Cortex of kidney (tissue), 1 donor: Measurements from ENCODE around the gene EFCAB11.

Source experiments
- DNase-seq: peaks from one replicate; lab custom pipeline; 2025; lab: John Stamatoyannopoulos, UW

EFCAB11 gene

GRCh38 chr14:89956661-89957009, 2.1 kb upstream of the EFCAB11 start:
- no peak for DNase-seq

GRCh38 chr14:89955745-89956660, 1.5 kb upstream of the EFCAB11 start, which contains the start of gene TDP1:
Gene TDP1 (plus strand): TSS chr14:89955927. CDS start chr14:89963115, 7,188 bp downstream.
- DNase-seq = peak; percentile 49

DNA sequence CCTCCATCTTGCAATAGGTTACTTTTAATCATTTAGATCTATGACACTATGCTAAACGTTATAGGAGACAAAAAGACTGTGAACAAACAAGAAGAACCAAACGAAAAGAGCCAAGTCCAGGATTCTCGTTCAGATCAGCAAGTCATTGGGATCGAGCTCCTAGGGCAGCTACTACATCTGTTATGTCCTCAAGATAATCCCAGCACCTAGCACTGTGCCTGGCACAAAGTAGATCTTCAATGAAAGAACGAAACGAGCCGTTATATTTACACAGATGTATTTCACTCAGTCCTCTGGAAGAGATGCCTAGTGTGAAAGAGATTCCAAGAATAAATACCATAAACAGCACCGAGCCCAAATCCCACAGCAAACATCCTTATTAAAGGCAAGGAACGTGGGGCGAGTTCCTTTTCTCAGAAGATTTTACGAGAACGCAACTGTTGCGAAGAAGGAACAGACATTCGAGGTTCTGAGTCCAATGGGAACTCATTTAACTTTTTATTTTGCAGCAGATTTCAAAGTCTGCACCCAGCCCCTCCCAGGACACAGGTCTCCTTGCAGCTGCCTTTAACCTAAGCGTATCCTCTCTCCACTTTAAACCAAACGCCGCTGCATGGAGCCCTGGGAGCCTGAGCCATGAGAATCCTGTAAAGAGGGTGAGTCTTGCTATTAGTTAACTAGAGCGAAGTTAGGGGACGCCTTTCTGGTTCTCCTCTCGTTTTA, 653 bp upstream of the EFCAB11 start:
- no peak for DNase-seq

DNA sequence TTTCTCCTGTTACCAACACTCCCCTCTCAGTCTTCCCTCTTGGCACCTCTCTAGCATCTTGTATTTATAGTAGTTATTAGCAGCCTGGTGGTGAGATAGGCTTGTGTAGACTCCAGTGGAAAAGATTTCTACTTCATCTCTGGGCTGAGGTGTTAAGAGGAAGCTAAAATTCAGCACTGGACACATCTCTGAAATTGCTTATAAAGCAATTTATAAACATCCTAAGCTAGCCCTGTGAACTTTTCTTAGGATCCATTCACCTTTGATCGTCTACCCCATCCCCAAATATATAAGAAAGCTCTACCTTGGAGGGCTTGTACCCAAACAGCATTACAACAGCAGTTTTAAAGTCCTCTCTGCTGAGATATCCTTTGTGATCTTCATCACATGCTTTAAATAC, 928 bp downstream of the EFCAB11 start:
- no peak for DNase-seq

- DNase-seq = no peak
Observed at GRCh38 chr14:89952576-89952975, 2.0 kb downstream of the EFCAB11 start.

DNA sequence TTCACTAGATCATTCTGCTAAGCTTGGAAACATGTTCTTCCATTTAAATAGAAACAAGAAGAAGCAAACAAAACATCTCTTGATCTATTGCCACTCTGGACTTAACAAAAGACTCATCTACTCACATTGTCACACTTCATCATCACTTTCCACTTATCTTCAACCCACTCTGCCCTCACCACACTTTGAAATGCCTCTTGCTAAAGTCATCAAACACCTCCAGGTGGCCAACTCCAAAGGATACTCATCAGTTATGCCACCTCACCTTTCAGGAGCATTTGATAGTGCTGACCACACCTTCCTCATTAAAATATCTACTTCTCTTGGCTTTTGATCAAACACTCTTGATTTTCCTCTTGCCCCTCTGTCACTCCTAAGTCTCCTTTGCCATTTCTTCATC, 7.2 kb downstream of the EFCAB11 start:
- DNase-seq = no peak

GRCh38 chr14:89941830-89942377, 12.6 kb downstream of the EFCAB11 start:
- DNase-seq = no peak

- no peak for DNase-seq
Observed at GRCh38 chr14:89936654-89937185, 17.8 kb downstream of the EFCAB11 start.

DNA sequence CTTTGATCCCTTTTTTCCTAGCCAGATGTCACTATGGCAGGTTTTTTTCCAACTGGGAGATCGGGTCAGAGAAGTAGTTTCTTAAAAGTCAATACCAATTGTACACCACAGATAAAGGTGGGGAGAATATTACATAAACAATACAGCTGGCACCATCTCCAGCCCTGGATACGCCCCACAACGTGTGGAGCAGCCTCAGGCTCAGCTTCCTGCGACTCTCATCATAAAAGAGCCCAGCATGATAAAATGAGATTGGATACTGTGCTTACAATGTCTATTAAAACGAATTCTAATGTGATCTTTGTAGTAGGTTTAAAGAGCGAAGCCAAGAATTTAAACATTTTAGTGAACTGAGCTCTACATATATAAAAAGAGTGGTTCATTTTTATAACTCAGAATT, 21.5 kb downstream of the EFCAB11 start:
- no peak for DNase-seq

- DNase-seq = no peak
Observed at GRCh38 chr14:89927186-89927865, 27.2 kb downstream of the EFCAB11 start.

- no peak for DNase-seq
Observed at GRCh38 chr14:89926694-89927093, 27.8 kb downstream of the EFCAB11 start.

- DNase-seq = no peak
Observed at GRCh38 chr14:89924268-89924667, 30.3 kb downstream of the EFCAB11 start.

- DNase-seq = no peak
Observed at GRCh38 chr14:89922031-89922907, 32.3 kb downstream of the EFCAB11 start.

DNA sequence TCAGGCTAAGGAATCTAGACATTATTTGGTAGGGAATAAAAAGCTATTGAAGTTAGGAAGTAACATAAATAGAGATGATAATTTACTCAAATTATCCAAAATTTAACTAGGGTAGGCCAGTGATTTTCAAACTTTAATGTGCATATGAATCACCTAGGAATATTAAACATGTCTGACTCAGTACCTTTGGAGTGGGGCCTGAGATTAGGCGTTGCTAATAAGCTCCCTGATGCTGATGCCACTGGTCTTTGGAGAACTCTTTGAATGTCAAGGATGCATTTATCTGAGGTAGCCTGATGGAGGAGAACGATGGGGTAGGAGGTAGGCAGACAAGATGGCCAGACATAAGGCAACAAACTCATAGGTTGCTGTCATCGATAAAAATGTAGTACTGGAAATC, 33.2 kb downstream of the EFCAB11 start:
- no peak for DNase-seq

DNA sequence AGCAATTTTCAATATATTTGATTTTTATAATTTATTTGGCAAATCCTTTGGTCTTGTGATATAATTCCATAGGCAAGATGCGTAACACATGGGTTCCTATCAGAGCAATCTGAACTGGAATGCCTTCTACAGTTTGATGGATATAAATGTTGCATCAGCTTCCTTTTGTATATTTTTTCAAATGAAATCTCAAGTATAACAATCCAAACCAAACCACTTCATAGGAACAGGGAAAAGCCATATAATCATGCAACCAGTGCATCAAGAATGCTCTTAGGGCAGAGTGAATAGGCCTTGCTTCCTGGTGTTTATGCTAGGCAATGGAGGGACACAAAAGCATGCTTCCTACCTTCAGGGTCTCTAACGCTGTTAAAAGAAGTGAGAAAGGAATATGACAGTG, 34.5 kb downstream of the EFCAB11 start:
- DNase-seq = no peak

DNA sequence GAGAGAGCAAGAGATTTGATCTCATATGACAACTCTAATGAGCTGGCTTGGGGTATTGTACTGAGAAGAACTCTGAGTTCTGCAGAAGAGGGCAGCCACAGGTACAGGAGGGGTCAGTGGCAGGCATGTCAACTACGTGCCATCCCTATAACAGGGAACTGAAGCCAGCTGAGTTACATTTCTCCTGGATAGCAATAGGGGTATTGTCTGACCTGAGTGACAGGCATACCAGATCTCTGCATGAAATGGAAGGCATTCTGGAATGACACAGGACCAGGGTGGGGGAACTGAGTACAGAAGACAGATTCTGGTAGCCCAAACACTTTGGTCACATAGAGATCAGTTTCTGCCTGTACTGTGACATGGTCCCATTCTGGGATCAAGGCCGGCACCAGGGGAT, 35.8 kb downstream of the EFCAB11 start:
- DNase-seq = no peak

GRCh38 chr14:89915114-89915878, 39.2 kb downstream of the EFCAB11 start:
- DNase-seq = no peak

GRCh38 chr14:89912667-89913211, 41.8 kb downstream of the EFCAB11 start:
- DNase-seq = no peak

- DNase-seq = no peak
Observed at GRCh38 chr14:89912221-89912620, 42.3 kb downstream of the EFCAB11 start.
